ENCODE results near the gene GCSAM. TPM values are rescaled to one million over a fixed set of nuclear protein-coding genes. Genes with fewer than 3 reads are reported as not detected.

The GCSAM gene
- total RNA-seq, 2 donors from 2014 or later: not detected

DNA sequence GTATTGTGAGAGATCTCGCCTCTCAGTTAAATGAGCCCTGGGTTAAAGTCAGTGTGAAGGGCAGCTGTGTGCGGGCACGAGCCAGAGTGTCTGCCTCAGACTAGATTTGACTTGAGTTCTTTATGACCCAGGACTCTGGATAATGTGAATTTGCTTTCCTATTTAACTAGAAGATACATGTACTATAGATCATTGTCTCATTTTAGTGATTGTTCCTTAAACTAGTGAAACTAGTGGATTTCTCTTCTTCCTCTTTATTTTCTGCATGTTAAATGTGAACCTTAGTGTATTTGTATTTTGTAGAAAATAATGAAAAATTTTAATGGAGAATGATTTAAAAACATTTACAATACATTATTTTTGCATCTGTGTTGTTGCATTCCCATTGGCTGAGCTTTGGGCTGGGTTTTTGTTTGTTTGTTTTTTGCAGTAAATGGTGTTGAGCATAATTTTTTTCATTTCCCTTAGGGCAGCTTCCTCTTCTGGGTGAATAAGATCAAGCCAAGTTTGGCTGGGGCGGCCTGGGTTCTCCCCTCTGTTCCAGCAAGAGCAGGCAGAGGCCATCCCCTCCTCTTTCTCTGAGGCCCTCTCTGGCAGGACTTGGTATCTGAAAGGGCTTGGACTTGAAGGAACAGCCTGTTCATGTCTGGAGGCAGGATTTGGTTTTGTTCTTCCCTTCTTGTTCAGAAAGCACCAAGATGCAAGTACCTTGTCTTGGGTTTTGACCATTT lies 15.0 kb downstream of the GCSAM start:
- Histone ChIP-seq H3K9me3 (no peaks in the 10 kb centered on the region), H3K4me1 (peaks cover 14% of the 10 kb centered on the region), H3K27me3 (no peaks in the 10 kb centered on the region), H3K36me3 (replicated peaks in 1 of 2; ENCODE audit: insufficient read depth in 1 of 2, low read depth in 2 of 2) (peaks cover 0 to 4% of the 10 kb centered on the region in 2 donors), H3K27ac (no peak overlapping the region), H3K4me3 (no peak overlapping the region)
- intact Hi-C loops (cut with DNase I): no loop called here
- 84 to 100% methylated on average over 4 of the region's 4 CpGs for WGBS, 2 donors
- no peak for ATAC-seq
- TF ChIP-seq, protein P1, sequence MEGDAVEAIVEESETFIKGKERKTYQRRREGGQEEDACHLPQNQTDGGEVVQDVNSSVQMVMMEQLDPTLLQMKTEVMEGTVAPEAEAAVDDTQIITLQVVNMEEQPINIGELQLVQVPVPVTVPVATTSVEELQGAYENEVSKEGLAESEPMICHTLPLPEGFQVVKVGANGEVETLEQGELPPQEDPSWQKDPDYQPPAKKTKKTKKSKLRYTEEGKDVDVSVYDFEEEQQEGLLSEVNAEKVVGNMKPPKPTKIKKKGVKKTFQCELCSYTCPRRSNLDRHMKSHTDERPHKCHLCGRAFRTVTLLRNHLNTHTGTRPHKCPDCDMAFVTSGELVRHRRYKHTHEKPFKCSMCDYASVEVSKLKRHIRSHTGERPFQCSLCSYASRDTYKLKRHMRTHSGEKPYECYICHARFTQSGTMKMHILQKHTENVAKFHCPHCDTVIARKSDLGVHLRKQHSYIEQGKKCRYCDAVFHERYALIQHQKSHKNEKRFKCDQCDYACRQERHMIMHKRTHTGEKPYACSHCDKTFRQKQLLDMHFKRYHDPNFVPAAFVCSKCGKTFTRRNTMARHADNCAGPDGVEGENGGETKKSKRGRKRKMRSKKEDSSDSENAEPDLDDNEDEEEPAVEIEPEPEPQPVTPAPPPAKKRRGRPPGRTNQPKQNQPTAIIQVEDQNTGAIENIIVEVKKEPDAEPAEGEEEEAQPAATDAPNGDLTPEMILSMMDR (IDR thresholded peaks at IDR 0.05): no peak
- TF ChIP-seq POLR2A (IDR thresholded peaks at IDR 0.05): no peak
- DNase-seq: peak in 1 of 4 donors; percentile 35

DNA sequence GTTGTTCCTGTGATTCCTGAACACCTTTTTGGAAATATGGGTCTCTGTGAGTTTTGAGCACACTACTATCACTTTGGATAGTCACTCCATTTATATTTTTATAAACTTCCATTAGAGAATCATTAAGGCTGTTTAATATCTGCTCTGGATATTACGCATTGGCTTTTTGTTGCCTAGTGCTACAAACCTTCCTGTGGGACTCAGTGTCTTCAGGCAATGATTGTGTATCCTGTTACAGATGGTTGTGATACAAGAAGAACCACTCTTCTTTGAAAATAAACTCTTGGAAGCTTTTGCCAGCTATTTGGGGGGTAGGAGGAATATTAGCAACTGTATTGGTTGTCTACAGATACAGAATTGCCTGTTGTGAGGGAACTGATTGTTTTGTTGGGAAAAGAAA lies 15.6 kb downstream of the GCSAM start:
- H3K27me3 ChIP-seq: no peaks in the 10 kb centered on the region
- H3K4me3 ChIP-seq: no peak overlapping the region
- no peak for ATAC-seq
- no peak overlapping the region for H3K27ac ChIP-seq
- no peak for DNase-seq
- TF ChIP-seq, protein P1 (IDR thresholded peaks at IDR 0.05): no peak
- TF ChIP-seq POLR2A (IDR thresholded peaks at IDR 0.05): no peak
- intact Hi-C loops (cut with DNase I): no loop called here
- H3K36me3 ChIP-seq (replicated peaks in 1 of 2; ENCODE audit: insufficient read depth in 1 of 2, low read depth in 2 of 2): peaks cover 0 to 4% of the 10 kb centered on the region in 2 donors
- H3K9me3 ChIP-seq: no peaks in the 10 kb centered on the region
- WGBS, 2 donors: 92 to 95% methylated on average over 1 of the region's 1 CpG
- peaks cover 14% of the 10 kb centered on the region for H3K4me1 ChIP-seq

DNA sequence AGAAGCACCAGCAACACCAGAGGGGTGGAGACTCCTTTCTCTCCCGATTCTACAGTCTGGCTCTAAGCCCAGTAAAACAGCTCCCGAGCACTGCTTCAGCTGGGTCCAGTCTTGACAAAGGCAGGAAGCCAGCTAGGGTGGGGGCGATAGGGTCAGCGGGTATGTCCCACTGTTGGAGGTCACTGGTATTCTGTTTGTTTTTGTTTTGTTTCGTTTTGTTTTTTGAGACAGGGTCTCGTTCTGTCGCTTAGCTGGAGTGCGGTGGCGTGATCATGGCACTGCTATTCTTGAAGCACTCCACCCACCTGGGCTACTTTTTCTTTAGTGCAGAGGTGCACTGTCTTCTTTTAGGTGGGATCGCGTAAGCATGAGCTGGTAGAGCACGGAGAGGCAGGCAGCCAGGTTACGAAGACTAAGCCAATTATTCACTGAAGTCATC lies 16.3 kb downstream of the GCSAM start:
- Histone ChIP-seq H3K27ac (no peak overlapping the region), H3K36me3 (replicated peaks in 1 of 2; ENCODE audit: insufficient read depth in 1 of 2, low read depth in 2 of 2) (peaks cover 0 to 4% of the 10 kb centered on the region in 2 donors), H3K4me3 (no peak overlapping the region), H3K4me1 (peaks cover 9% of the 10 kb centered on the region), H3K9me3 (no peaks in the 10 kb centered on the region), H3K27me3 (no peaks in the 10 kb centered on the region)
- DNase-seq (no peak), ATAC-seq (no peak)
- WGBS, 2 donors: 77 to 80% methylated on average over 13 of the region's 13 CpGs
- intact Hi-C loops (cut with DNase I): no loop called here
- no peak for TF ChIP-seq POLR2A (IDR thresholded peaks at IDR 0.05)
- TF ChIP-seq, protein P1 (IDR thresholded peaks at IDR 0.05): no peak

DNA sequence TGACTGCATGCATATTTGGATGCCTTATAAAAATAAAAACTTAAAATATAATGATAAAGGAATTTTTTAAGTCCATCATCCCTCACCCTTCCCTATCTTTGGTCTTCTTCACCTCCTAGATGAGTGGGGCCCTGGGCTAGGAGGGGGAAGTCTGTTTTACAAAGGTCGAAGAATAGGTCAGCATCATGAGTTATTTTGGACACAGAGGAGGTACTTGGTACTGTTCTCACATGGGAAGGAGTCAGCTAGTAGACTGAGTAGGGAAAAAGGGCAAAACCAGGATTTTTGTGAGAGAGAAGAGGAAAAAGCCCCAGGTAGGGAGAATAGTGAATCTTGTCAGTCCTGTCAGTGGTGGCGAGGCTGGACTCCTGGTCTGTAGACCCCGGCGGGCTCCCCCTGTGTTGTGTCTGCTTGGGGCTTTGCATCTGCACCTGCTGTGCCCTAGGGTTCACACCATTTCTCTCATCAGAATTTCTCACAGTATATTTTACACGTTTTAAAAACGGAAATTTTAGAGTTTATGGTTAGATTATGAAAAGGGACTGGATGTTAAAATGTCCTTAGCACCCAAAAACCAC lies 17.2 kb downstream of the GCSAM start:
- TF ChIP-seq, protein P1 (IDR thresholded peaks at IDR 0.05): no peak
- no peak for TF ChIP-seq POLR2A (IDR thresholded peaks at IDR 0.05)
- intact Hi-C loops (cut with DNase I): no loop called here
- no peaks in the 10 kb centered on the region for H3K9me3 ChIP-seq
- DNase-seq (no peak), ATAC-seq (no peak)
- H3K27ac ChIP-seq: no peak overlapping the region
- H3K36me3 ChIP-seq (replicated peaks in 1 of 2; ENCODE audit: insufficient read depth in 1 of 2, low read depth in 2 of 2): peaks cover 0 to 4% of the 10 kb centered on the region in 2 donors
- H3K4me1 ChIP-seq: peaks cover under 1% of the 10 kb centered on the region
- no peaks in the 10 kb centered on the region for H3K27me3 ChIP-seq
- WGBS, 2 donors: 83 to 86% methylated on average over 6 of the region's 6 CpGs
- no peak overlapping the region for H3K4me3 ChIP-seq

All from body of pancreas (tissue), 4 donors.